ENCODE measurements around the gene PPP1R36. TPM values are rescaled to one million over a fixed set of nuclear protein-coding genes. Genes with fewer than 3 reads are reported as not detected.
A peak's percentile ranks its signal among the peaks of the same experiment; 100 is the strongest.

The PPP1R36 gene
- total and polyA plus RNA-seq, 2 of the 8 experiments (the other 6 are each of a cell fraction or from before 2014, with no cell fraction given) = 0.39 to 0.93 TPM

GRCh38 chr14:64566651-64567122 lies 16.9 kb downstream of the PPP1R36 start:
- H4K20me1 ChIP-seq (replicated peaks in 1 of 2; ENCODE audit: control insufficient read depth in 1 of 2, insufficient read depth in 2 of 2, low read length in 2 of 2) = no peaks in the 10 kb centered on the region
- 0 out of 2 replicates have a peak overlapping the region, but pooled peaks have one; percentile 17 for H2BK20ac ChIP-seq (ENCODE audit: low read length)
- H3K36me3 ChIP-seq (ENCODE audit: control insufficient read depth in 2 of 4, insufficient read depth in 4 of 4, low read length in 3 of 4) = no peaks in the 10 kb centered on the region
- no peaks in the 10 kb centered on the region for H3K79me2 ChIP-seq (ENCODE audit: control insufficient read depth in 1 of 2, insufficient read depth in 2 of 2, low read length in 2 of 2)
- no peak overlapping the region for H3K27ac ChIP-seq (ENCODE audit: low read depth, low read length)
- H3K9ac ChIP-seq (replicated peaks in 1 of 4; ENCODE audit: extremely low read depth in 1 of 4, low read depth in 3 of 4, low read length in 3 of 4) = no peak overlapping the region
- POLR2A ChIA-PET (ENCODE audit: partially characterized antibody) = interaction anchor here (1.0 kb wide), 1 partner anchor 26 kb away, joined by 3 read pairs; the partner anchor contains the start of gene HSPA2
- no peak overlapping the region; the same call in 1 of the 2 replicates for H3K18ac ChIP-seq (ENCODE audit: extremely low read depth, low read length)
- no peak overlapping the region for H2AK5ac ChIP-seq (ENCODE audit: low read depth, low read length)
- no peak overlapping the region for H2BK5ac ChIP-seq (ENCODE audit: low read depth, low read length)
- H3K56ac ChIP-seq (replicated peaks; ENCODE audit: insufficient read length, low read depth, low read length) = no peak overlapping the region
- H4K8ac ChIP-seq (ENCODE audit: extremely low read depth, insufficient read depth, low read length) = no peak overlapping the region
- H2BK120ac ChIP-seq (replicated peaks; ENCODE audit: low read depth, low read length) = no peak overlapping the region
- CTCF ChIA-PET (ENCODE audit: partially characterized antibody) = interaction anchor here (0.9 to 3.4 kb wide), 2 partner anchors 10 to 70 kb away, joined by 3 to 8 read pairs; no protein-coding TSS in a partner anchor
- H2BK12ac ChIP-seq (ENCODE audit: low read depth, low read length) = no peak overlapping the region
- H2BK15ac ChIP-seq (ENCODE audit: low read length) = no peak overlapping the region
- peak overlapping the region; percentile 16 for H4K91ac ChIP-seq (replicated peaks; ENCODE audit: insufficient read length, low read length)
- no peak overlapping the region for H4K5ac ChIP-seq (ENCODE audit: insufficient read length, low read depth, low read length)
- no peak overlapping the region for H3K4me3 ChIP-seq (ENCODE audit: extremely low read depth in 1 of 4, insufficient read depth in 2 of 4, low read depth in 3 of 4, low read length in 4 of 4)
- WGBS, 2 experiments (ENCODE audit: extremely low coverage in 1 of 2, insufficient coverage in 1 of 2, insufficient read length in 1 of 2, insufficient replicate concordance in 2 of 2, low coverage in 1 of 2, low lambda C conversion rate in 2 of 2, missing lambda C conversion rate in 1 of 2) = 93% methylated on average over 5 of the region's 5 CpGs; no CpG with 5 or more reads in 1 of the 2 experiments
- DNase-seq (ENCODE audit: low read depth in 1 of 2, low spot score in 2 of 2) (no peak), FAIRE-seq (no peak)
- H2AFZ ChIP-seq (ENCODE audit: low read length) = peak overlapping the region; percentile 66
- no peak overlapping the region for H3K4ac ChIP-seq (replicated peaks; ENCODE audit: insufficient read length, low read depth, low read length)
- H3K4me1 ChIP-seq (replicated peaks in 1 of 4; ENCODE audit: control insufficient read depth in 3 of 4, insufficient read depth in 4 of 4, low read length in 3 of 4) = peaks cover 0 to 7% (median 1%) of the 10 kb centered on the region in 4 experiments; a peak in 3 of 7 replicates
- H3K9me3 ChIP-seq (ENCODE audit: insufficient read depth in 2 of 2, low read depth in 1 of 2, low read length in 1 of 2) = no peaks in the 10 kb centered on the region
- H3K79me1 ChIP-seq (ENCODE audit: low read depth, low read length) = no peaks in the 10 kb centered on the region
- no peak overlapping the region for H3K14ac ChIP-seq (ENCODE audit: insufficient read length)
- H3K27me3 ChIP-seq (replicated peaks in 1 of 4; ENCODE audit: control insufficient read depth in 3 of 4, extremely low read depth in 1 of 4, insufficient read depth in 3 of 4, low read length in 3 of 4) = no peaks in the 10 kb centered on the region
- H3K23me2 ChIP-seq (ENCODE audit: low read depth, low read length) = no peaks in the 10 kb centered on the region
- H3K4me2 ChIP-seq (ENCODE audit: insufficient read depth in 1 of 2, low read depth in 2 of 2, low read length in 2 of 2) = no peak overlapping the region
- no peak overlapping the region for H3K23ac ChIP-seq (ENCODE audit: insufficient read length)
- TF ChIP-seq TCF12 (IDR thresholded peaks at IDR 0.05; ENCODE audit: low read depth, low read length) (no peak), SRF (IDR thresholded peaks at IDR 0.05; ENCODE audit: low read depth, low read length) (no peak), CTBP2 (IDR thresholded peaks at IDR 0.05; ENCODE audit: borderline replicate concordance, insufficient read depth, insufficient read length, low read length) (no peak), JUND (IDR thresholded peaks at IDR 0.05; ENCODE audit: low read length) (no peak), POLR2A (IDR thresholded peaks at IDR 0.05; ENCODE audit: control extremely low read depth in 1 of 2, low read depth in 2 of 2, low read length in 2 of 2) (no peak), SP2 (IDR thresholded peaks at IDR 0.05; ENCODE audit: low read length) (no peak), JUN (IDR thresholded peaks at IDR 0.05; ENCODE audit: low read depth, low read length) (no peak)
